Umbilical cord (tissue), 2 donors: Measurements from ENCODE around the gene KCNK16. TPM values are rescaled to one million over a fixed set of nuclear protein-coding genes. Genes with fewer than 3 reads are reported as not detected.

Source experiments
- DNase-seq: peaks from one replicate; pipeline ENCODE4 v3.0.0-alpha.2; 2015; ENCODE audit warnings: low spot score
- total RNA-seq: library from RNA; depleted of rRNA; stranded (reverse); fragments of >200 nt; gene quantifications from one replicate; pipeline ENCODE4 v1.2.3, GENCODE V29; 2014; ENCODE audit warnings: low replicate concordance; ENCODE audit not compliant: insufficient read depth

KCNK16 gene
- total RNA-seq, 1 donor from 2014 or later, result not detected

- no peak for DNase-seq
Measured at GRCh38 chr6:39276379-39276995, 46.0 kb downstream of the KCNK16 start.

- DNase-seq, result no peak
Measured at GRCh38 chr6:39274903-39275302, 47.6 kb downstream of the KCNK16 start.

DNA sequence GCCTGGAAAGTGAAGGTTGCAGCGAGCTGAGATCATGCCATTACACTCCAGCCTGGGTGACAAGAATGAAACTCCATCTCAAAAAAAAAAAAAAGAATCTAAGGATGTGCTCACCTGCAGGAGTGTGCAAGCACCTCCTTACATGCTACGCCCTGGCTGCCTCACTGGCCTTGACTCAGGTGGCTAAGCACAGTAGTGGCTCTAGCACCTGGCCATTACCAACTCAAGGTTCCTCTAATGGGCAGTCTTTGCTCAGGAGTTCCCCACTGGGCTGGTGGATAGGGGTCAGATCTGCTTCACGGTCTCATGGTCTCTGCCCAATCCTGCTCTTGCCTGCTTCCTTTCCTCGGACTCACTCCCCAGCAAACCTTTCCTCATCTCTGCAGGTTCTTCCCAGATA, 48.0 kb downstream of the KCNK16 start:
- DNase-seq, result no peak

- peak; percentile 71 for DNase-seq
Measured at GRCh38 chr6:39273406-39273821, 49.1 kb downstream of the KCNK16 start.

DNA sequence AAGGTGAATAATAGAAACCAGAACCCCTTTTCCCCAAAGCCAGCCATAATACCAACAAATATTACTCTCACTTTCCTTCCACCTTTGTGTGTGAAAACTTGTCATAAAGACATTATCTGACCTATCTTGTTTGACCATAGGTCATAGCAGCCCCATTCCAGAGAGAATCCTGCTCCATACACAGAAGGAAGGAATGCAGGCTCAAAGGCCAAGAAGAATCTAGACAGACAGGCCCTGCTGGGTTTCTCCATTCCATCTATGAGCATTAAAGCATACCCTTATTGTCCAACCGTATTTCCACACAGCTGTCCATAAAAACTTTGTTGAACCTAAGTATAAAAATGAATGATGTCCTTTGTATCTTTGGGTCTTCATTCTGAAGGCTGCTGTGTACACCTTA, 52.5 kb downstream of the KCNK16 start:
- DNase-seq, result no peak

GRCh38 chr6:39268721-39269120, 53.8 kb downstream of the KCNK16 start:
- DNase-seq, result no peak

DNA sequence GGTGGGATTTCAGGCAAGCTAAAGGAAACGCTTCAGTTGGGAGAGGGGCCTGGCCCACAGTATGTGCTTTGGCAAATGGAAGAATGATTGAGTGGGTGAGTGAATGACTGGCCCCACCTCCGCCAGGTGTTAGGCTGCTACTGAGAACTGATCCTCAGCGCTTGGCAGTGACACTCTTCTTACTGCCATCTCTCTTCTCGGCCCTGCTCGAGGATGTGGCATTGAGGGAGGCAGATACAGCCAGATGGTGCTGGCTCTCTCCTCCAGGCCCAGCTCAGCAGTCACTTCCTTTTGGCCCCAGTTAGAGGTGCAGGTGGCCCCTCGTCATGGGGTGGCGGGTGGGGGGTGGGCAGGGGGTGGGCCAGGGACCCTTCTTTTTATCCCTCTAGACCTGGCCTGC, 54.3 kb downstream of the KCNK16 start:
- no peak for DNase-seq

- DNase-seq, result no peak
Measured at GRCh38 chr6:39266782-39267355, 55.6 kb downstream of the KCNK16 start.

DNA sequence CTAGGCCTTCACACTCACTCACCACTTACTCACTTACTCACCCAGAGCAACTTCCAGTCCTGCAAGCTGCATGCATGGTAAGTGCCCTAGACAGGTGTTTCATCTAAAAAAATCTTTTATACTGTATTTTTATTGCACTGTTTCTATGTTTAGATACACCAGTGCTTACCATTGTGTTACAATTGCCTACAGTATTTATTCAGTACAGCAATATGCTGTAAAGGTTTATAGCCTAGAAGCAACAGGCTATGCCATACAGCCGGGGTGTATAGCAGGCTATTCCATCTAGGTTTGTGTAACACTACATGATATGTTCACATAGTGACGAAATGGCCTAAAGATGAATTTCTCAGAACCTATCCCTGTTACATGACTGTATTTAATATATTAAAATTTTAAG, 56.1 kb downstream of the KCNK16 start:
- DNase-seq, result no peak

Other genes with a start within 250 kb of the KCNK16 start
- gene SAYSD1, start 207.5 kb downstream of the KCNK16 start, total RNA-seq, result 39.2 TPM
- not detected for gene KCNK5, start 93.2 kb downstream of the KCNK16 start, total RNA-seq
- 0.96 TPM for gene KCNK17, start 8.3 kb downstream of the KCNK16 start, total RNA-seq